HG03354 (cell line): ENCODE measurements around the gene NAV2.
"Not testable (repeated sequence)": the region's sequence is repeated elsewhere in the genome, so short reads cannot be mapped to it uniquely, and the experiment has no call there.

ENCODE experiments used
- ATAC-seq: cut with Tn5 transposase; IDR thresholded peaks from one replicate; pipeline ENCODE4 v1.9.1; 2021; ENCODE audit warnings: mild to moderate bottlenecking; ENCODE audit not compliant: unreplicated experiment, poor library complexity, severe bottlenecking

NAV2 gene

GRCh38 chr11:20002312-20003216 lies 289.9 kb downstream of the NAV2 start:
- ATAC-seq = no peak

GRCh38 chr11:20003351-20003750 lies 290.7 kb downstream of the NAV2 start:
- ATAC-seq = no peak

GRCh38 chr11:20004866-20005265 lies 292.2 kb downstream of the NAV2 start:
- no peak for ATAC-seq

GRCh38 chr11:20005747-20006146 lies 293.1 kb downstream of the NAV2 start:
- ATAC-seq = no peak

- ATAC-seq = not testable (repeated sequence)
Measured at GRCh38 chr11:20006618-20007017, 294.0 kb downstream of the NAV2 start.

GRCh38 chr11:20007386-20007785 lies 294.7 kb downstream of the NAV2 start:
- ATAC-seq = no peak

GRCh38 chr11:20008190-20008870 lies 295.7 kb downstream of the NAV2 start:
- ATAC-seq = no peak

GRCh38 chr11:20008871-20009644 lies 296.4 kb downstream of the NAV2 start:
- ATAC-seq = no peak

- ATAC-seq = no peak
Measured at GRCh38 chr11:20010156-20010850, 297.7 kb downstream of the NAV2 start.

- no peak for ATAC-seq
Measured at GRCh38 chr11:20010851-20011225, 298.2 kb downstream of the NAV2 start.

- no peak for ATAC-seq
Measured at GRCh38 chr11:20011307-20011951, 298.8 kb downstream of the NAV2 start.

- no peak for ATAC-seq
Measured at GRCh38 chr11:20013346-20014066, 300.9 kb downstream of the NAV2 start.

- no peak for ATAC-seq
Measured at GRCh38 chr11:20014067-20014402, 301.4 kb downstream of the NAV2 start.

- no peak for ATAC-seq
Measured at GRCh38 chr11:20015101-20015500, 302.5 kb downstream of the NAV2 start.

- no peak for ATAC-seq
Measured at GRCh38 chr11:20015529-20016427, 303.1 kb downstream of the NAV2 start.

GRCh38 chr11:20016526-20016925 lies 303.9 kb downstream of the NAV2 start:
- no peak for ATAC-seq

GRCh38 chr11:20017320-20017719 lies 304.7 kb downstream of the NAV2 start:
- ATAC-seq = no peak

GRCh38 chr11:20020198-20020597 lies 307.6 kb downstream of the NAV2 start:
- no peak for ATAC-seq
